Activated naive CD4-positive, alpha-beta T cell treated with anti-CD3 and anti-CD28 coated beads for 36 hours (primary cell): ENCODE results near the gene CORIN. TPM values are rescaled to one million over a fixed set of nuclear protein-coding genes. Genes with fewer than 3 reads are reported as not detected.

Experiments used
- CTCF ChIA-PET: fragments of 350-600 bp; sonication (Branson Sonifier 250); formaldehyde crosslinking; loops from one replicate; lab custom pipeline; 2021; ENCODE audit warnings: antibody characterized with exemption; lab: Charles Lee
- DNase-seq: peaks from one replicate; pipeline ENCODE4 v3.0.0-alpha.2; 2020
- H3K27ac Mint-ChIP-seq: one replicate; pipeline ENCODE4 v1.8.0; 2021; ENCODE audit warnings: mild to moderate bottlenecking, mixed read lengths
- H3K27me3 Mint-ChIP-seq: one replicate; pipeline ENCODE4 v1.8.0; 2021; ENCODE audit warnings: low read depth, mixed read lengths
- H3K36me3 Mint-ChIP-seq: one replicate; pipeline ENCODE4 v1.8.0; 2021; ENCODE audit warnings: low read depth, mixed read lengths
- H3K4me1 Mint-ChIP-seq: one replicate; pipeline ENCODE4 v1.8.0; 2021; ENCODE audit warnings: low read depth, mixed read lengths
- H3K4me3 Mint-ChIP-seq: one replicate; pipeline ENCODE4 v1.8.0; 2021; ENCODE audit warnings: mild to moderate bottlenecking, moderate library complexity, mixed read lengths
- H3K9me3 Mint-ChIP-seq: one replicate; pipeline ENCODE4 v1.8.0; 2021; ENCODE audit warnings: mixed read lengths
- intact Hi-C: fragments of 100-400 bp; cut with micrococcal nuclease; formaldehyde crosslinking; loops from one replicate; pipeline ENCODE4 v1.15.1; 2023
- total RNA-seq, 2 experiments: library from RNA; stranded (reverse); gene quantifications; one replicate each; pipeline ENCODE4 v1.2.3, GENCODE V29; 2021

Gene CORIN
- total RNA-seq, 2 experiments from 2014 or later = 0.07 TPM; not detected in 1

DNA sequence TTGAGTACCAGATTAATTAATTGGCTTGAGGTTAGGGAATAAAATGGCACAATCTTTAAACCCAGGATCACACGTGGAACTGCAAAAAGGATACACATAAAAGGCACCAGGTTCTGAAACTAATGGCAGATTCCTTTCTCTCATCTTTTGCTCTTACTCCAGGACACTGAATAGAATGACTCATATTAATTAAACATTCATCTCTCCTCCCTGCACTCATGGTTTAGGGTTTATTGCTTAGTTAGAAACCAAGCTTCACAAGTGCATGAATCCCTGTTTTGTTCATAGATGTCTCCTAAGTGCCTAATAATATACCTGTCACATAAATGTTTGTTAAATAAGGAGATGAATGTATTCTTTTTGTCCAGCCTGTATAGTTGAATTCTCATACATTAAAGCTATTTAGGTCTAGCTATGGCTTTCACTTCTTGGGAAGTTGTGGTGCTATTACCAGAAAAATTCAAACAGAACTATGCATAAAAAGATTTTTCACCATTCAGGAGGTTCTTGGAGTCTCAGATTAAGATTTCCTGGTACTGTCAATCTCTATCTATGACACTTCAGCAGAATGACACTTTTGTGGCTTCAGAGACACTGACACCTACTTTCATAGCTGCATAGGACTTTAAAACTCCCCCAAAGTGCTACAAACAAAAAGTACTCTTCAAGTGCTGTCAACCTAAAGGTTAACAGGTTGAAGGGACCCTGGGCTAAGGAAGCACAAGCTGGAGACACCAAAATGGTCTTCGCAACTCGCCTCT lies 7.4 kb downstream of the CORIN start:
- no peak overlapping the region for H3K27ac Mint-ChIP-seq
- no peaks in the 10 kb centered on the region for H3K36me3 Mint-ChIP-seq
- no peak overlapping the region for H3K4me3 Mint-ChIP-seq
- H3K9me3 Mint-ChIP-seq = no peaks in the 10 kb centered on the region
- H3K27me3 Mint-ChIP-seq = peaks cover 5% of the 10 kb centered on the region
- intact Hi-C loops = loop anchor here (10.0 kb wide), 1 partner anchor 334 kb away; no protein-coding TSS in a partner anchor
- peaks cover 5% of the 10 kb centered on the region for H3K4me1 Mint-ChIP-seq
- no peak for DNase-seq
- CTCF ChIA-PET = interaction anchor here (0.8 to 1.5 kb wide), 2 partner anchors 9 to 26 kb away, joined by 3 to 5 read pairs; no protein-coding TSS in a partner anchor

DNA sequence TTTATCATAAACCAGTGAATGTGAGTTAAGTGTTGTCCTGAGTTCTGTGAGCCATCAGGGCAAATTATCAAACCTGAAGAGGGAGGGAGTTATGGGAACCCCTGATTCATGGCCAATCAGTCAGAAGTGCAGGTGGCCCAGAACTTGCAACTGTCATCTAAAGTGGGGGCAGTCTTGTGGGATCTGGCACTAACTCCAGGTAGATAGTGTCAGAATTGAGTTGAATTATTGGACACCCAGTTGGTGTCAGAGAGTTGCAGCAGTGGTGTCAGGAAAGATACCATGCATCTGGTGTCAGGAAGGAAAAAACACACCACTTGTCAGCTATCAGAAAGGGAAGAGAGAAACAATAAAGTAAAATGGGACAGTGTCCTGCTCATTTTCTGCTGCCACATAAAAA lies 8.4 kb downstream of the CORIN start:
- H3K36me3 Mint-ChIP-seq = no peaks in the 10 kb centered on the region
- no peak overlapping the region for H3K27ac Mint-ChIP-seq
- peaks cover 5% of the 10 kb centered on the region for H3K4me1 Mint-ChIP-seq
- H3K27me3 Mint-ChIP-seq = peaks cover 5% of the 10 kb centered on the region
- H3K4me3 Mint-ChIP-seq = no peak overlapping the region
- intact Hi-C loops = no loop called here
- no peak for DNase-seq
- CTCF ChIA-PET = interaction anchor here (1.5 kb wide), 1 partner anchor 10 kb away, joined by 5 read pairs; no protein-coding TSS in a partner anchor
- no peaks in the 10 kb centered on the region for H3K9me3 Mint-ChIP-seq

DNA sequence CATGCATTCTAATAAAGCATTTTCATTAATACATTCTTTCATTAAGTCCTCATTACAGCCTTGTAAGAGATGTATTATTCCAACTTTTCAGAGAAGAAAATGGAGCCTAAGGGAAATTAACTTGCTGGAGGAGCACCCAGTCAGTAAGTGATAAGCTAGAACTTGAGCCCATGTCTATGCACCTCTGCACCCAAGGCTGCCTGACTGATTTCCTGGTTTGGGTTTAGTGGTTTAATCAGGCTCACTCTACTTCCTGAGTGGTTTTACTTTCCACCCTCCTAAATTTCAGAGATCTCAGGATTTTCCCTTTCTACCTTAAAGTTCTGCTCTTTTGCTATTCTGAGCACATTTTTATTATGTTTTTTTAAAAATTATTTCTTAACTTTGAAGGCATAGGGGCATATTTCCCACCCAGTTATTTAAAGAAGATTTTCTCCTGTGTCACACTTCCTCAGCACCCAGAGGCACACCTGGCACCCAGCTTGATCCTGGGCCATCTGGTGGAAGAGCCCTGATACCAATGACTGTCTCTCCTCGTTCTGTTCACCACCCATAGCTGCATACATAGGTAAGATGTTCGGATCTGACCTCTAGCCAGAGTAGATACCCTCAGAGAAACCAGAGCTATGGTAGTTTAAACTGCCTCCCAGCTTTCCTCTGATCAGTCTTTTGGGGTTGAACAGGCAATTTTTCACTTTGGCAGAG lies 10.4 kb downstream of the CORIN start:
- intact Hi-C loops = no loop called here
- Mint-ChIP-seq H3K36me3 (no peaks in the 10 kb centered on the region), H3K27me3 (peaks cover under 1% of the 10 kb centered on the region), H3K27ac (no peak overlapping the region), H3K9me3 (no peaks in the 10 kb centered on the region), H3K4me1 (peaks cover 5% of the 10 kb centered on the region), H3K4me3 (no peak overlapping the region)
- CTCF ChIA-PET = interaction anchor here (0.6 to 2.2 kb wide), 5 partner anchors 9 to 237 kb away, joined by 3 to 10 read pairs (median 3); no protein-coding TSS in a partner anchor
- no peak for DNase-seq

DNA sequence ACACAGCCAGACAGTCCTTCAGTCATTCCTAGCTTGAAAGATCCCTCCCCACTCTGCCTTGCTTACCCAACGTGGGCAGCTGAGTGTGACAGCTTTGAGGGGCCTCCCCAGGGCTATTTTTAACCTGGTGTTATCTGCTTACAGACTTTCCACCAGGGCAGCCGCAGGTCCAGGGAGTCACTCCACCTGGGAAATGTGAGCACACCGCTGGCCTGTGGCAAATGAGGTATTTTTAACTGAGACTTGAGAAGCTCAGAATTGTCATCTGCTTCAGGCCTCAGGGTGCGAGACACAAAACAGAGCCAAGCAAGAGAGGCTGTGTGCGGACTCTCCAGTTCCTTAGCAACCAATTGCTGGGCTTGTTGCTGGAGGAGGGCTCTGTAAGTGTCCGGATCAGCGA lies 13.0 kb downstream of the CORIN start:
- Mint-ChIP-seq H3K27me3 (no peaks in the 10 kb centered on the region), H3K4me3 (no peak overlapping the region), H3K9me3 (no peaks in the 10 kb centered on the region), H3K36me3 (no peaks in the 10 kb centered on the region), H3K4me1 (peaks cover 5% of the 10 kb centered on the region), H3K27ac (no peak overlapping the region)
- CTCF ChIA-PET = interaction anchor here (0.9 kb wide), 1 partner anchor 12 kb away, joined by 6 read pairs; no protein-coding TSS in a partner anchor
- no peak for DNase-seq
- intact Hi-C loops = no loop called here

DNA sequence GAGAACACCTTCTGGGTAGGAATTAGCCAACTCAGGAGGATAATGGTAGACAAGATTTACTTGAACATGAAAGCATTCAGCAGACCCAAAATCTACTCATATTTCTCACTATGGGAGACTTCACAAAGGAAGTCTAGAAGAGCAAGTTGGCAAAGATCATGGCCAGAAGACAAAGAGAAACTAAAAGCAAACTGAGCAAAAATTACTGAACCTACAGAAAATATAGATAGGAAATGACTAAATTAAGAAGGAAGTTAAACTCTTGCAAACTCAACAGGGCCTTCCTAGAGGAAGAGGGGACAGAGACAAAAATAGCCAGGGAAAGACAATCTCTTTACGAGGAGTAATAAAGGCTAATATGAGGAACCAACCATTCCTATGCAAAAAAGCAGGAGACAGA lies 18.7 kb downstream of the CORIN start:
- CTCF ChIA-PET = no interaction called here
- H3K4me3 Mint-ChIP-seq = no peak overlapping the region

DNA sequence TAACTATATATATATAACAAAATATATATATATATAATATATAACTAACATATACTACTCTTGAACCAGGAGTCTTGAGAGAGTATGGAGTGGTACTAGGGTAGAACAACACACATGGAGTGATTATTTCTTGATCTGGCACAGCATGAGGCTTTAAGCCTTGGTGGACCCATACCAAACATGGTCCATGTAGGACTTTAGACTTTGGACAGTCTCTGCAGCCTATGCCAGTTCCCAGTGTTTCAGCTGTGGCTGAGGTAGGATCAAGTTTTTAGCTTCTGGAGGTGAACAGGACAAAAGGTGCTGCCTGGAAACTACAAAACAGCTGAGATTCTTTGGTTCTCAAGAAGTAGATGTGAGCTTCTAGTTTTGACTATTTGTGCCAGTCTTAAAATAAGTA lies 20.6 kb downstream of the CORIN start:
- intact Hi-C loops = no loop called here
- CTCF ChIA-PET = interaction anchor here (1.4 kb wide), 1 partner anchor 20 kb away, joined by 4 read pairs; the partner anchor contains the start of gene CORIN
- H3K4me1 Mint-ChIP-seq = no peaks in the 10 kb centered on the region
- H3K27me3 Mint-ChIP-seq = peaks cover 19% of the 10 kb centered on the region
- no peaks in the 10 kb centered on the region for H3K9me3 Mint-ChIP-seq
- DNase-seq = no peak
- no peak overlapping the region for H3K27ac Mint-ChIP-seq
- H3K36me3 Mint-ChIP-seq = no peaks in the 10 kb centered on the region
- H3K4me3 Mint-ChIP-seq = no peak overlapping the region

More for the DNA sequence above, 18.7 kb downstream of the CORIN start:
- Mint-ChIP-seq H3K36me3 (no peaks in the 10 kb centered on the region), H3K27ac (no peak overlapping the region), H3K4me1 (no peaks in the 10 kb centered on the region), H3K9me3 (no peaks in the 10 kb centered on the region), H3K27me3 (peaks cover 10% of the 10 kb centered on the region)
- no peak for DNase-seq
- intact Hi-C loops = no loop called here

DNA sequence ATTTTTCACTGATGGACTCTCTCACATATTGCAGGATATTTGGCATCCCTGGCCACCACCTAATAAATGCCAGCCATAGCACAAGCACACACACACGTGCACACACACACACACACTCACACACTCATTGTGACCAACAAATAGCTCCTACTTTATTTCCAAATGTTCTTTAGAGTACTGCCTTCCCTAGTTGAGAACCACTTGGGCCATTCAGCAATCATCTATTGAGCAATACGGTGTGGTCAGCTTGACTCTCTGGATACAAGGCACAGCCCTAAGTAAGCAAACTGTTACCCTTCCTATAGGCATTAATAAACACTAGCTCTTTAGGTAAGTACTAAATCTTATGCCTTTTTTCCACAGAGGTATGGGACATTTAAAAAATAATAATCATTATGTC lies 21.1 kb downstream of the CORIN start:
- H3K9me3 Mint-ChIP-seq = no peaks in the 10 kb centered on the region
- H3K4me3 Mint-ChIP-seq = no peak overlapping the region
- CTCF ChIA-PET = interaction anchor here (1.4 kb wide), 1 partner anchor 21 kb away, joined by 4 read pairs; the partner anchor contains the start of gene CORIN
- H3K4me1 Mint-ChIP-seq = no peaks in the 10 kb centered on the region
- no peaks in the 10 kb centered on the region for H3K36me3 Mint-ChIP-seq
- peaks cover 19% of the 10 kb centered on the region for H3K27me3 Mint-ChIP-seq
- H3K27ac Mint-ChIP-seq = no peak overlapping the region
- DNase-seq = no peak
- intact Hi-C loops = no loop called here

DNA sequence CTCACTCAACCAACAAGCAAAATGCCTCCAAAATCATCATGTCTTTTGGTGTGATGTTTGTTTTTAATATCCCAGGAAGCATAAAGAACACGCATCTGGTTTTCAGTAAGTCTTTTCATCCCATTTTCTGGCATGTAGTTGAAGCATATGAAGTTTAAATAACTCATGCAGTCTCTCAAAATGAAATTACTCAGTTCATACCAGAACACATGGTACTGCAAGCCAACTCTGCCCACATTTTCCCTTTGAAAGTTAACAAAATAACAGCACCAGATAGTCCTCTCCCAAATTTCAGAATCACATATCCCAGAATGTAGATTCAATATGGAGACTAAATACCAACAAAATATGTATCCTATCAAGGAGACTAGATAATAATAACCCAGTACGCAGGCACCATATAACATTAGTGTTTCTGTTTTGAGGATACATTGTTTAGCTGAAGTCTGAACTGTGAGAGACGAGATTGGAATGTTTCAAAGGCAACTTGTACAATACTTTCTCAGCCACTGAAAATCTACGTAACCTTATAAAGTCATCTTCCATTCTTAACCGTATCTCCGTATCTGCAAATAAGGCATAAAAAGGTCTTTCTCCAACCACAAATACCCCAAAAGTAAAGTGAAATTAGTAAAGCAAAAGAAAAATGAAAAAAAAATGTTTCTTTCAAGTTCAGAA lies 23.1 kb downstream of the CORIN start:
- Mint-ChIP-seq H3K36me3 (no peaks in the 10 kb centered on the region), H3K27me3 (peaks cover 27% of the 10 kb centered on the region), H3K4me1 (no peaks in the 10 kb centered on the region), H3K9me3 (no peaks in the 10 kb centered on the region), H3K27ac (no peak overlapping the region), H3K4me3 (no peak overlapping the region)
- CTCF ChIA-PET = interaction anchor here (1.2 kb wide), 1 partner anchor 118 kb away, joined by 4 read pairs; no protein-coding TSS in a partner anchor
- intact Hi-C loops = no loop called here
- no peak for DNase-seq

DNA sequence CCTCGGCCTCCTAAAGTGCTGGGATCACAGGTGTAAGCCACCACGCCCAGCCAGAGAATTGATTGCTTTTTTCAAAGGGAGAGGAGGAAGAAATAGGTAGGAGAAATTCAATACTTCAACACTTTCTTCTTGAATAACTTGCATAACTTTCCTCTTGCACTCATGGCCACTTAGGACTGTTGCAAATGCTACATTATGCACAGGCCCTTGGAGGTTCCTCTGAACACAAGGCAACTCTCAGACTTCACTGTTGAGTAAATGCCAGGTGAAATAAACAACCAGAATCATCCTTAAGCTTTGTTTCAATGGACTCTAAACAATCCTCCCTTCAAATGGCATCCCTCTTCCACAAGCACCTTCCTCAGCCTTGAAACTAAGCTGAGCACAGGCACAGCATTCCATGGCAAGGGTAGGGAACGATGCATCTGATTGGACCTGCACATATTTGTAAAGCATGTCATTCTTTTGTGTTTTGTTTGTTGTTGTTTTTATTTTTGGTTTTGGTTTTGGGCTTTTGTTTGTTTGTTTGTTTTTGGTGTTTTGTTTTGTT lies 28.1 kb downstream of the CORIN start:
- no peaks in the 10 kb centered on the region for H3K4me1 Mint-ChIP-seq

DNA sequence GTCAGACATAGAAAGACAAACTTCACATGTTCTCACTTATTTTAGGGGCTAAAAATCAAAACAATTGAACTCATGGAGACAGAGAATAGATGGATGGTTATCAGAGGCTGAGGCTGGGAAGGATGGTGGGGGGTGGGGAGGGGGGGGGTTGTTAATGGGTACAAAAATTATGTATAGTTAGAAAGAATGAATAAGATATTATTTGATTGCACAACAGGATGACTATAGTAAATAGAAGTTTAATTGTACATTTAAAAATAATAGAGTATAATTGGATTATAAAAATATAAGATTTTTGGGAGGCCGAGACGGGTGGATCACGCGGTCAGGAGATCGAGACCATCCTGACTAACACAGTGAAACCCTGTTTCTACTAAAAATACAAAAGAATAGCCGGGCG lies 33.3 kb downstream of the CORIN start:
- H3K4me3 Mint-ChIP-seq = no peak overlapping the region
- H3K36me3 Mint-ChIP-seq = no peaks in the 10 kb centered on the region
- H3K27me3 Mint-ChIP-seq = no peaks in the 10 kb centered on the region
- DNase-seq = no peak
- no peak overlapping the region for H3K27ac Mint-ChIP-seq
- no peaks in the 10 kb centered on the region for H3K9me3 Mint-ChIP-seq
- CTCF ChIA-PET = no interaction called here
- intact Hi-C loops = no loop called here
- H3K4me1 Mint-ChIP-seq = no peaks in the 10 kb centered on the region

More for the DNA sequence above, 28.1 kb downstream of the CORIN start:
- no peak for DNase-seq
- intact Hi-C loops = no loop called here
- Mint-ChIP-seq H3K36me3 (no peaks in the 10 kb centered on the region), H3K27me3 (peaks cover 23% of the 10 kb centered on the region), H3K9me3 (no peaks in the 10 kb centered on the region), H3K27ac (no peak overlapping the region), H3K4me3 (no peak overlapping the region)
- CTCF ChIA-PET = no interaction called here

DNA sequence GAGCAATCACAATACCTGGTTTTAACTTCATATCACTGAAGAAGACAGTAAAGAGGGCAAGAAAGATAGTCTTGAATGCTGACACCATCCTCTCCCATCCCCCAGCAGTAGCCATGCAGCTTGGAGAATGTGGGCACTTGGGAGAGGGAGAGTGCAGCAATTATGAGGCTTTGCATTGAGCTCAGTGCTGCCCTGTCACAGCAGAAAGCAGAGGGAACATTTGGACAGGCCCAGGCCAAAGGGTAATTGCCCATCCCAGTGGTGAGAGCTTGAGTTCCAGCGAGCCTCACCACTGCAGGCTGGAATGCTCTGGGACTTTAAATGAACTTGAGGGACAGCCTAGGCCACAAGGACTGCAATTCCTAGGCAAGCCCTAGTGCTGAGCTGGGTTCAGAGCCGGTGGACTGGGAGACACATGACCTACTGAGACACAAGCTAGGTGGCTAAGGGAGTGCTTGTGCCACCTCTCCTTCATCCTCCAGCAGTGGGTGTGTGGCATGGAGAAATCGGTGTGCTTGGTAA lies 36.3 kb downstream of the CORIN start:
- intact Hi-C loops = no loop called here
- DNase-seq = no peak
- CTCF ChIA-PET = no interaction called here
- no peaks in the 10 kb centered on the region for H3K9me3 Mint-ChIP-seq
- no peak overlapping the region for H3K4me3 Mint-ChIP-seq
- no peaks in the 10 kb centered on the region for H3K4me1 Mint-ChIP-seq
- H3K27me3 Mint-ChIP-seq = no peaks in the 10 kb centered on the region
- H3K27ac Mint-ChIP-seq = no peak overlapping the region
- H3K36me3 Mint-ChIP-seq = no peaks in the 10 kb centered on the region

DNA sequence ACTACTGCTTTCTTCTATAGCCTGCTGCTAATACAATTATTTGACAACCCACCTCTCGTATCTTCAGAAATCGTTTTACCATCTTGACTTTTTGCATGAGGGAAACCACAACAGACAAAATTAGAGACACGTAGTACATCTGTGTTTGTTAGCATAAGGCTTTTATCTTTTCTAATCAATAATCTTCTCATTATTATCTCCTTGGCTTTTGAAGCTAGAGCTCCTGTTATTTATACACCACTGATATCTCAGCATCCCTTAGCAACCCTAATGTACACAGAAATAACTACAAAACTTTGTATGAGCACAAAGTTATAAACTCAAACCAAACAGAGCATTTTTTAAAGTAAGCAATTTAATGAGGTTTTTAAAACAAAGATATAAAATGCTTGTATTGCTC lies 39.7 kb downstream of the CORIN start:
- DNase-seq = no peak
- no peak overlapping the region for H3K27ac Mint-ChIP-seq
- H3K4me1 Mint-ChIP-seq = no peaks in the 10 kb centered on the region
- H3K36me3 Mint-ChIP-seq = no peaks in the 10 kb centered on the region
- H3K9me3 Mint-ChIP-seq = no peaks in the 10 kb centered on the region
- no peak overlapping the region for H3K4me3 Mint-ChIP-seq
- H3K27me3 Mint-ChIP-seq = peaks cover 5% of the 10 kb centered on the region
- intact Hi-C loops = no loop called here
- CTCF ChIA-PET = no interaction called here
